MM.1S (cell line): Measurements from ENCODE around the gene NDUFB11.

ENCODE experiments used
- DNase-seq: peaks from one replicate; pipeline ENCODE4 v3.0.0-alpha.2; 2015
- H2AFZ ChIP-seq: fragments of 300-600 bp; sonication (generic); 2 replicates; pipeline ENCODE4 v1.6.0; 2016; ENCODE audit warnings: antibody characterized with exemption, low read length
- H3F3A ChIP-seq: fragments of 300-600 bp; sonication (generic); 2 replicates; pipeline ENCODE4 v1.6.1; 2016; ENCODE audit warnings: mild to moderate bottlenecking, antibody characterized with exemption, low read length, moderate library complexity, mixed read lengths; ENCODE audit not compliant: insufficient read depth
- H3K27ac ChIP-seq: fragments of 300-600 bp; sonication (generic); 2 replicates; pipeline ENCODE4 v1.5.1; 2016; ENCODE audit warnings: mild to moderate bottlenecking, low read length
- H3K27me3 ChIP-seq: fragments of 300-600 bp; sonication (generic); replicated peaks from 2 replicates; pipeline ENCODE4 v1.6.0; 2016; ENCODE audit warnings: low read length; ENCODE audit not compliant: insufficient read depth
- H3K36me3 ChIP-seq: fragments of 300-600 bp; sonication (generic); replicated peaks from 2 replicates; pipeline ENCODE4 v1.6.1; 2016; ENCODE audit warnings: mild to moderate bottlenecking, low read length, mixed read lengths; ENCODE audit not compliant: insufficient read depth
- H3K4me1 ChIP-seq: fragments of 300-600 bp; sonication (generic); 2 replicates; pipeline ENCODE4 v1.6.1; 2016; ENCODE audit warnings: low read length, mixed read lengths
- H3K4me2 ChIP-seq: fragments of 300-600 bp; sonication (generic); 2 replicates; pipeline ENCODE4 v1.6.0; 2016; ENCODE audit warnings: low read depth, low read length
- H3K4me3 ChIP-seq: fragments of 300-600 bp; sonication (generic); 2 replicates; pipeline ENCODE4 v1.5.1; 2016; ENCODE audit warnings: low read length, mixed read lengths
- H3K79me2 ChIP-seq: fragments of 300-600 bp; sonication (generic); 2 replicates; pipeline ENCODE4 v1.6.1; 2016; ENCODE audit warnings: mixed run types, low read length, mixed read lengths
- H3K9ac ChIP-seq: fragments of 300-600 bp; sonication (generic); 2 replicates; pipeline ENCODE4 v1.6.1; 2016; ENCODE audit warnings: low read length, mixed read lengths
- H3K9me2 ChIP-seq: fragments of 300-600 bp; sonication (generic); replicated peaks from 2 replicates; pipeline ENCODE4 v1.6.1; 2016; ENCODE audit warnings: mild to moderate bottlenecking, low read length, mixed read lengths; ENCODE audit not compliant: insufficient read depth
- H3K9me3 ChIP-seq: fragments of 300-600 bp; sonication (generic); replicated peaks from 2 replicates; pipeline ENCODE4 v1.6.1; 2016; ENCODE audit warnings: mild to moderate bottlenecking, low read length, mixed read lengths; ENCODE audit not compliant: insufficient read depth
- H4K20me1 ChIP-seq: fragments of 300-600 bp; sonication (generic); 2 replicates; pipeline ENCODE4 v1.6.1; 2016; ENCODE audit warnings: mild to moderate bottlenecking, low read length, moderate library complexity, mixed read lengths; ENCODE audit not compliant: insufficient read depth
- EZH2 ChIP-seq: fragments of 300-600 bp; sonication (generic); optimal IDR thresholded peaks from 2 replicates; pipeline ENCODE3; 2017; ENCODE audit warnings: low read depth, mild to moderate bottlenecking, antibody characterized with exemption, low read length, mixed read lengths
- EZH2phosphoT487 ChIP-seq: fragments of 300-600 bp; sonication (generic); IDR thresholded peaks from 2 replicates; pipeline ENCODE4 v1.6.1; 2018; ENCODE audit warnings: antibody characterized with exemption, low read length
- TF ChIP-seq, protein P1 (sequence below): fragments of 300-600 bp; sonication (generic); IDR thresholded peaks from 2 replicates; pipeline ENCODE4 v1.5.1; 2016; ENCODE audit warnings: antibody characterized with exemption, low read length, mixed read lengths

Gene NDUFB11

GRCh38 chrX:47175588-47175980 is 31.1 kb upstream of the NDUFB11 start:
- Histone ChIP-seq H3K9ac (no peak overlapping the region), H3K9me3 (no peaks in the 10 kb centered on the region), H3K9me2 (no peaks in the 10 kb centered on the region), H4K20me1 (no peaks in the 10 kb centered on the region), H3K79me2 (no peaks in the 10 kb centered on the region), H3K4me3 (no peak overlapping the region), H3K27me3 (no peaks in the 10 kb centered on the region), H3F3A (no peaks in the 10 kb centered on the region), H3K4me2 (no peak overlapping the region), H3K4me1 (no peaks in the 10 kb centered on the region), H3K27ac (no peak overlapping the region), H2AFZ (no peak overlapping the region), H3K36me3 (no peaks in the 10 kb centered on the region)
- no peak for DNase-seq
- no peak for TF ChIP-seq EZH2phosphoT487

DNA sequence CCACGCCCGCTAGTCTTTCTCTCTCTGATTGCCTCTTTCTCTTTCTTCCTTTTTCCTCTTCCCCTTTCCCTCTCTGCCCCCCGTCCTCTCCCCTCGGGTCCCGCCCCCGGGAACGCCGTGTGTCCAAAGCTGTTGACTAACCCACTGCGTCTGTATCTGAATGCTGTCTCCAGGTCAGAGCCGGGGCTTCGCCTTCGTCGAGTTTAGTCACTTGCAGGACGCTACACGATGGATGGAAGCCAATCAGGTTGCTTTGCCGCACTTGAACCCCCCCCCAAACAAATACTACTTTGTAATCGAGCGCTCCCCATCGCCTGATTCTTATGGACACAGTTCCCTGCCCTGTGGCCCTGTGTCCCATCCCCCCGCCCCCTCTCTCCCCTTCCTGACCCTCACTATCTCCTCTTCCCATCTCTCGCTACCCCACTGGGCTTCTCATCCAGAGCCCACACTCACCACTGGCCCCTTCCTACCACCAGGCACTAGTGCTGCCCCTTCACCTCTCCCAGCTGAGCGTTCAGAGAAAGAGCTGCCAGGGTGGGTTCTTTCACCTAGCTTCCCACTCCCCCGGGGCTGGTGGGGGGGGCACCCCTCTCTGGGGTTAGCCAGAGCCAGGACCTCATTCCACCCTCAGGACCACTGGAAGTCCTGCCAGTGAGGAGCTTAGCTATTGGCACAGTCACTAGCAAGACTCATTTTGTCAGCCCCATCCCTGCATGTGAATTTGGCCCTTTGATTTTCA is 30.5 kb upstream of the NDUFB11 start:
- H3K36me3 ChIP-seq: no peaks in the 10 kb centered on the region
- no peaks in the 10 kb centered on the region for H3K79me2 ChIP-seq
- H3K9me3 ChIP-seq: no peaks in the 10 kb centered on the region
- H3K4me1 ChIP-seq: no peaks in the 10 kb centered on the region
- no peak for DNase-seq
- no peaks in the 10 kb centered on the region for H3K9me2 ChIP-seq
- H3K27ac ChIP-seq: no peak overlapping the region
- H3K4me2 ChIP-seq: no peak overlapping the region
- H3F3A ChIP-seq: no peaks in the 10 kb centered on the region
- no peak overlapping the region for H3K4me3 ChIP-seq
- no peaks in the 10 kb centered on the region for H3K27me3 ChIP-seq
- H4K20me1 ChIP-seq: no peaks in the 10 kb centered on the region
- H3K9ac ChIP-seq: no peak overlapping the region
- no peak overlapping the region for H2AFZ ChIP-seq
- TF ChIP-seq, protein P1, sequence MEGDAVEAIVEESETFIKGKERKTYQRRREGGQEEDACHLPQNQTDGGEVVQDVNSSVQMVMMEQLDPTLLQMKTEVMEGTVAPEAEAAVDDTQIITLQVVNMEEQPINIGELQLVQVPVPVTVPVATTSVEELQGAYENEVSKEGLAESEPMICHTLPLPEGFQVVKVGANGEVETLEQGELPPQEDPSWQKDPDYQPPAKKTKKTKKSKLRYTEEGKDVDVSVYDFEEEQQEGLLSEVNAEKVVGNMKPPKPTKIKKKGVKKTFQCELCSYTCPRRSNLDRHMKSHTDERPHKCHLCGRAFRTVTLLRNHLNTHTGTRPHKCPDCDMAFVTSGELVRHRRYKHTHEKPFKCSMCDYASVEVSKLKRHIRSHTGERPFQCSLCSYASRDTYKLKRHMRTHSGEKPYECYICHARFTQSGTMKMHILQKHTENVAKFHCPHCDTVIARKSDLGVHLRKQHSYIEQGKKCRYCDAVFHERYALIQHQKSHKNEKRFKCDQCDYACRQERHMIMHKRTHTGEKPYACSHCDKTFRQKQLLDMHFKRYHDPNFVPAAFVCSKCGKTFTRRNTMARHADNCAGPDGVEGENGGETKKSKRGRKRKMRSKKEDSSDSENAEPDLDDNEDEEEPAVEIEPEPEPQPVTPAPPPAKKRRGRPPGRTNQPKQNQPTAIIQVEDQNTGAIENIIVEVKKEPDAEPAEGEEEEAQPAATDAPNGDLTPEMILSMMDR: no peak
- TF ChIP-seq EZH2phosphoT487 (no peak), EZH2 (no peak)

DNA sequence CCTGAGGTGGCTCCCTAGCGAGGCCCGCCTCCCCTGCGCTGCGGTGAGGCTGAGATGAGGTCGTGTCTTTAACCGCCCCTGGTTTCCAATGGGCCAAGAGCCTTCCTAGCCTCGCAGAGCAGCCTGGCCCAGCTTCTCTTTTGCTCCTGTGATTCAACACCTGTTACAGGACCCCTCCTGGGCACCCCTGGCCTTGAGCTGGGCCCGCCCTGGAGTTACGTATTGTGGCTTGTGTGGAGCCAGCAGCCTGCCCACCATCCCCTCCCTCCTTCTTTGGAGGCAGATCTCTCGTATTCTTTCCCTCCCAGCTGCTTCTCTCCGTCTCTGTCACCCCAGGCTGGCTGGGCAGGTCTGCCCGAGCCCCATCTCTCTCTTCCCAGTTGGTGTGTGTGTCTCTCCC is 29.9 kb upstream of the NDUFB11 start:
- no peak for DNase-seq
- H3K4me2 ChIP-seq: no peak overlapping the region
- H3K4me3 ChIP-seq: no peak overlapping the region
- H3K79me2 ChIP-seq: peaks cover 2% of the 10 kb centered on the region; the same call in 1 of the 2 replicates
- no peaks in the 10 kb centered on the region for H3K27me3 ChIP-seq
- H3K9me2 ChIP-seq: no peaks in the 10 kb centered on the region
- no peak overlapping the region for H2AFZ ChIP-seq
- H3K27ac ChIP-seq: no peak overlapping the region
- H3K4me1 ChIP-seq: no peaks in the 10 kb centered on the region
- TF ChIP-seq EZH2phosphoT487 (no peak), EZH2 (no peak)
- TF ChIP-seq, protein P1: no peak
- no peaks in the 10 kb centered on the region for H4K20me1 ChIP-seq
- H3K9ac ChIP-seq: no peak overlapping the region
- H3F3A ChIP-seq: no peaks in the 10 kb centered on the region
- no peaks in the 10 kb centered on the region for H3K36me3 ChIP-seq
- H3K9me3 ChIP-seq: no peaks in the 10 kb centered on the region
